Activated T-helper 17 cell treated with anti-CD3 and anti-CD28 coated beads, Interleukin-2, amount 50 U/mL, for 72 hours (primary cell): ENCODE results near the gene SLIT3. TPM values are rescaled to one million over a fixed set of nuclear protein-coding genes. Genes with fewer than 3 reads are reported as not detected.
A peak's percentile ranks its signal among the peaks of the same experiment; 100 is the strongest.

Experiments
- ATAC-seq: fragments of 150-1000 bp; cut with Tn5 transposase; replicated peaks from 2 replicates; pipeline ENCODE4 v1.10.0; 2021; ENCODE audit warnings: mild to moderate bottlenecking, moderate library complexity
- H3K27ac Mint-ChIP-seq: one replicate; pipeline ENCODE4 v1.8.0; 2022; ENCODE audit warnings: mixed read lengths
- H3K27me3 Mint-ChIP-seq: one replicate; pipeline ENCODE4 v1.8.0; 2022; ENCODE audit warnings: mixed read lengths
- H3K36me3 Mint-ChIP-seq: one replicate; pipeline ENCODE4 v1.8.0; 2022; ENCODE audit warnings: low read depth, mild to moderate bottlenecking, mixed read lengths
- H3K4me1 Mint-ChIP-seq: one replicate; pipeline ENCODE4 v1.8.0; 2022; ENCODE audit warnings: mixed read lengths
- H3K4me3 Mint-ChIP-seq: one replicate; pipeline ENCODE4 v1.8.0; 2022; ENCODE audit warnings: mild to moderate bottlenecking, mixed read lengths
- H3K9me3 Mint-ChIP-seq: one replicate; pipeline ENCODE4 v1.8.0; 2022; ENCODE audit warnings: mixed read lengths
- total RNA-seq, 2 donors: library from RNA; stranded (reverse); gene quantifications; one replicate each; pipeline ENCODE4 v1.2.3, GENCODE V29; 2022

Gene SLIT3
- total RNA-seq, 2 donors from 2014 or later, result 0.26 TPM; not detected in 1

GRCh38 chr5:169003721-169004541, 297.0 kb downstream of the SLIT3 start:
- no peaks in the 10 kb centered on the region for H3K4me1 Mint-ChIP-seq
- no peak overlapping the region for H3K4me3 Mint-ChIP-seq
- H3K9me3 Mint-ChIP-seq, result no peaks in the 10 kb centered on the region
- H3K27me3 Mint-ChIP-seq, result peaks cover 20% of the 10 kb centered on the region
- no peaks in the 10 kb centered on the region for H3K36me3 Mint-ChIP-seq
- ATAC-seq, result no peak
- H3K27ac Mint-ChIP-seq, result no peak overlapping the region

- no peak for ATAC-seq
- H3K27ac Mint-ChIP-seq, result no peak overlapping the region
- H3K27me3 Mint-ChIP-seq, result peaks cover 18% of the 10 kb centered on the region
- no peak overlapping the region for H3K4me3 Mint-ChIP-seq
- H3K9me3 Mint-ChIP-seq, result no peaks in the 10 kb centered on the region
- no peaks in the 10 kb centered on the region for H3K36me3 Mint-ChIP-seq
- no peaks in the 10 kb centered on the region for H3K4me1 Mint-ChIP-seq
Measured at GRCh38 chr5:169002953-169003555, 297.9 kb downstream of the SLIT3 start.

GRCh38 chr5:169001394-169001793, 299.5 kb downstream of the SLIT3 start:
- ATAC-seq, result no peak
- H3K9me3 Mint-ChIP-seq, result no peaks in the 10 kb centered on the region
- H3K27ac Mint-ChIP-seq, result no peak overlapping the region
- H3K4me3 Mint-ChIP-seq, result no peak overlapping the region
- H3K4me1 Mint-ChIP-seq, result no peaks in the 10 kb centered on the region
- H3K27me3 Mint-ChIP-seq, result peaks cover 15% of the 10 kb centered on the region
- H3K36me3 Mint-ChIP-seq, result no peaks in the 10 kb centered on the region

- H3K36me3 Mint-ChIP-seq, result no peaks in the 10 kb centered on the region
- no peaks in the 10 kb centered on the region for H3K9me3 Mint-ChIP-seq
- no peaks in the 10 kb centered on the region for H3K4me1 Mint-ChIP-seq
- no peak overlapping the region for H3K27ac Mint-ChIP-seq
- no peak for ATAC-seq
- peaks cover 4% of the 10 kb centered on the region for H3K27me3 Mint-ChIP-seq
- no peak overlapping the region for H3K4me3 Mint-ChIP-seq
Measured at GRCh38 chr5:168995024-168995423, 305.9 kb downstream of the SLIT3 start.

GRCh38 chr5:168992687-168993086, 308.3 kb downstream of the SLIT3 start:
- peaks cover 2% of the 10 kb centered on the region for H3K27me3 Mint-ChIP-seq
- H3K4me1 Mint-ChIP-seq, result no peaks in the 10 kb centered on the region

GRCh38 chr5:168992016-168992415, 308.9 kb downstream of the SLIT3 start:
- Mint-ChIP-seq H3K27ac (no peak overlapping the region), H3K36me3 (no peaks in the 10 kb centered on the region), H3K9me3 (no peaks in the 10 kb centered on the region), H3K4me1 (no peaks in the 10 kb centered on the region), H3K4me3 (no peak overlapping the region), H3K27me3 (peaks cover 6% of the 10 kb centered on the region)
- ATAC-seq, result no peak

More at GRCh38 chr5:168992687-168993086, 308.3 kb downstream of the SLIT3 start:
- ATAC-seq, result no peak
- Mint-ChIP-seq H3K36me3 (no peaks in the 10 kb centered on the region), H3K4me3 (no peak overlapping the region), H3K27ac (no peak overlapping the region), H3K9me3 (no peaks in the 10 kb centered on the region)

- Mint-ChIP-seq H3K9me3 (no peaks in the 10 kb centered on the region), H3K4me3 (no peak overlapping the region), H3K4me1 (no peaks in the 10 kb centered on the region), H3K27me3 (peaks cover 7% of the 10 kb centered on the region), H3K27ac (no peak overlapping the region), H3K36me3 (no peaks in the 10 kb centered on the region)
- no peak for ATAC-seq
Measured at GRCh38 chr5:168991311-168991710, 309.6 kb downstream of the SLIT3 start.

GRCh38 chr5:168990679-168991078, 310.3 kb downstream of the SLIT3 start:
- H3K9me3 Mint-ChIP-seq, result no peaks in the 10 kb centered on the region
- H3K36me3 Mint-ChIP-seq, result no peaks in the 10 kb centered on the region
- H3K27ac Mint-ChIP-seq, result no peak overlapping the region
- ATAC-seq, result no peak
- no peaks in the 10 kb centered on the region for H3K4me1 Mint-ChIP-seq
- peaks cover 7% of the 10 kb centered on the region for H3K27me3 Mint-ChIP-seq
- H3K4me3 Mint-ChIP-seq, result no peak overlapping the region

GRCh38 chr5:168989731-168990505, 311.0 kb downstream of the SLIT3 start:
- ATAC-seq, result no peak
- no peaks in the 10 kb centered on the region for H3K36me3 Mint-ChIP-seq
- H3K4me3 Mint-ChIP-seq, result no peak overlapping the region
- no peaks in the 10 kb centered on the region for H3K9me3 Mint-ChIP-seq
- no peak overlapping the region for H3K27ac Mint-ChIP-seq
- peaks cover 10% of the 10 kb centered on the region for H3K27me3 Mint-ChIP-seq
- no peaks in the 10 kb centered on the region for H3K4me1 Mint-ChIP-seq

GRCh38 chr5:168988699-168989098, 312.2 kb downstream of the SLIT3 start:
- ATAC-seq, result no peak
- peaks cover 10% of the 10 kb centered on the region for H3K27me3 Mint-ChIP-seq
- no peaks in the 10 kb centered on the region for H3K9me3 Mint-ChIP-seq
- no peaks in the 10 kb centered on the region for H3K4me1 Mint-ChIP-seq
- no peak overlapping the region for H3K27ac Mint-ChIP-seq
- H3K4me3 Mint-ChIP-seq, result no peak overlapping the region
- H3K36me3 Mint-ChIP-seq, result no peaks in the 10 kb centered on the region

- Mint-ChIP-seq H3K27ac (no peak overlapping the region), H3K4me1 (no peaks in the 10 kb centered on the region), H3K4me3 (no peak overlapping the region), H3K36me3 (no peaks in the 10 kb centered on the region), H3K27me3 (peaks cover 10% of the 10 kb centered on the region), H3K9me3 (no peaks in the 10 kb centered on the region)
- ATAC-seq, result peak; percentile 34
Measured at GRCh38 chr5:168987543-168988300, 313.2 kb downstream of the SLIT3 start.

GRCh38 chr5:168985454-168985853, 315.5 kb downstream of the SLIT3 start:
- Mint-ChIP-seq H3K9me3 (no peaks in the 10 kb centered on the region), H3K4me1 (no peaks in the 10 kb centered on the region), H3K36me3 (no peaks in the 10 kb centered on the region), H3K27me3 (peaks cover 23% of the 10 kb centered on the region), H3K27ac (no peak overlapping the region), H3K4me3 (no peak overlapping the region)
- no peak for ATAC-seq

- no peak for ATAC-seq
- Mint-ChIP-seq H3K9me3 (no peaks in the 10 kb centered on the region), H3K4me1 (no peaks in the 10 kb centered on the region), H3K27me3 (peaks cover 25% of the 10 kb centered on the region), H3K36me3 (no peaks in the 10 kb centered on the region), H3K27ac (no peak overlapping the region), H3K4me3 (no peak overlapping the region)
Measured at GRCh38 chr5:168984135-168984675, 316.7 kb downstream of the SLIT3 start.

GRCh38 chr5:168979135-168979534, 321.8 kb downstream of the SLIT3 start:
- no peak overlapping the region for H3K4me3 Mint-ChIP-seq
- H3K4me1 Mint-ChIP-seq, result no peaks in the 10 kb centered on the region
- H3K9me3 Mint-ChIP-seq, result no peaks in the 10 kb centered on the region
- H3K36me3 Mint-ChIP-seq, result no peaks in the 10 kb centered on the region
- H3K27ac Mint-ChIP-seq, result no peak overlapping the region
- no peak for ATAC-seq
- H3K27me3 Mint-ChIP-seq, result peaks cover 32% of the 10 kb centered on the region
